H1 (cell line): ENCODE results near the gene LIPI. TPM values are rescaled to one million over a fixed set of nuclear protein-coding genes. Genes with fewer than 3 reads are reported as not detected.
"Not testable (repeated sequence)": the region's sequence is repeated elsewhere in the genome, so short reads cannot be mapped to it uniquely, and the experiment has no call there.

Source experiments
- CTCF ChIA-PET: fragments of 300-600 bp; sonication (Branson Sonifier 250); formaldehyde crosslinking; loops from one replicate; lab custom pipeline; 2021; ENCODE audit not compliant: partially characterized antibody; lab: Charles Lee
- POLR2A ChIA-PET: fragments of 300-600 bp; sonication (Branson Sonifier 250); formaldehyde crosslinking; loops from one replicate; lab custom pipeline; 2021; ENCODE audit warnings: inconsistent platforms; ENCODE audit not compliant: partially characterized antibody; lab: Charles Lee
- DNase-seq, 2 experiments: peaks; one replicate each; pipeline versions ENCODE4 v3.0.0 to v3.0.0-alpha.2; 2010 to 2022; ENCODE audit warnings: low spot score in 2 of 2, low read depth in 1 of 2, mixed read lengths in 1 of 2
- FAIRE-seq: peaks from 2 replicates; lab custom pipeline; 2011; peaks lifted over from hg19 to GRCh38; lab: Jason Lieb, UNC
- H2AFZ ChIP-seq: 2 replicates; pipeline ENCODE4 v1.8.1; 2012; ENCODE audit warnings: low read length, inconsistent platforms
- H2AK5ac ChIP-seq: 2 replicates; pipeline ENCODE4 v1.6.1; 2013; ENCODE audit warnings: low read depth, low read length
- H2BK120ac ChIP-seq: replicated peaks from 2 replicates; pipeline ENCODE3; 2013; ENCODE audit warnings: low read depth, low read length, inconsistent platforms
- H2BK12ac ChIP-seq: 2 replicates; pipeline ENCODE4 v1.6.1; 2013; ENCODE audit warnings: low read depth, low read length
- H2BK15ac ChIP-seq: 2 replicates; pipeline ENCODE4 v1.6.1; 2013; ENCODE audit warnings: low read length
- H2BK20ac ChIP-seq: 2 replicates; pipeline ENCODE4 v1.6.1; 2013; ENCODE audit warnings: low read length
- H2BK5ac ChIP-seq: 2 replicates; pipeline ENCODE4 v1.6.1; 2013; ENCODE audit warnings: low read depth, low read length
- H3K14ac ChIP-seq: 2 replicates; pipeline ENCODE4 v1.6.1; 2013; ENCODE audit warnings: inconsistent platforms; ENCODE audit not compliant: insufficient read length
- H3K18ac ChIP-seq: 2 replicates; pipeline ENCODE4 v1.6.1; 2013; ENCODE audit warnings: low read length; ENCODE audit errors: extremely low read depth
- H3K23ac ChIP-seq: 2 replicates; pipeline ENCODE4 v1.6.1; 2013; ENCODE audit warnings: inconsistent platforms; ENCODE audit not compliant: insufficient read length
- H3K23me2 ChIP-seq: 2 replicates; pipeline ENCODE4 v1.6.1; 2013; ENCODE audit warnings: low read depth, low read length
- H3K27ac ChIP-seq: 2 replicates; pipeline ENCODE4 v1.6.1; 2011; ENCODE audit warnings: low read depth, low read length, inconsistent platforms
- H3K27me3 ChIP-seq, 4 experiments: replicated peaks in 1 of 4; 1 replicate in 1 of 4; 2 replicates in 3 of 4; pipeline versions ENCODE4 v1.6.1 to v1.8.1; 2011 to 2013; ENCODE audit warnings: low read length in 3 of 4, mild to moderate bottlenecking in 3 of 4, inconsistent platforms in 2 of 4, mixed read lengths in 2 of 4, moderate library complexity in 1 of 4; ENCODE audit not compliant: control insufficient read depth in 3 of 4, insufficient read depth in 3 of 4; ENCODE audit errors: extremely low read depth in 1 of 4
- H3K36me3 ChIP-seq, 4 experiments: 2 replicates each; pipeline versions ENCODE4 v1.6.1 to v1.8.1; 2011 to 2013; ENCODE audit warnings: mild to moderate bottlenecking in 4 of 4, low read length in 3 of 4, moderate library complexity in 2 of 4, control low read depth in 1 of 4, inconsistent platforms in 1 of 4; ENCODE audit not compliant: insufficient read depth in 4 of 4, control insufficient read depth in 2 of 4
- H3K4ac ChIP-seq: replicated peaks from 2 replicates; pipeline ENCODE3; 2013; ENCODE audit warnings: low read length, low read depth, mixed read lengths, inconsistent platforms; ENCODE audit not compliant: insufficient read length
- H3K4me1 ChIP-seq, 4 experiments: replicated peaks in 1 of 4; 1 replicate in 1 of 4; 2 replicates in 3 of 4; pipeline versions ENCODE4 v1.6.1 to v1.8.1; 2011 to 2013; ENCODE audit warnings: low read length in 3 of 4, inconsistent platforms in 2 of 4, mixed read lengths in 1 of 4; ENCODE audit not compliant: insufficient read depth in 4 of 4, control insufficient read depth in 3 of 4
- H3K4me2 ChIP-seq, 2 experiments: 2 replicates each; pipeline versions ENCODE4 v1.6.1 to v1.8.1; 2011 to 2013; ENCODE audit warnings: low read depth in 2 of 2, low read length in 2 of 2, control low read depth in 1 of 2, inconsistent platforms in 1 of 2, mild to moderate bottlenecking in 1 of 2; ENCODE audit not compliant: insufficient read depth in 1 of 2
- H3K4me3 ChIP-seq, 4 experiments: fragments of 200-600, 300-600 bp in 1 of 4; sonication (generic), shearing (Covaris generic), sonication (Bioruptor Twin) in 1 of 4; 2 replicates each; pipeline versions ENCODE4 v1.5.1 to v1.8.1; 2011 to 2016; ENCODE audit warnings: low read length in 4 of 4, low read depth in 3 of 4, control low read depth in 2 of 4, inconsistent platforms in 2 of 4, mild to moderate bottlenecking in 2 of 4, mixed read lengths in 1 of 4, moderate library complexity in 1 of 4; ENCODE audit not compliant: insufficient read depth in 2 of 4; ENCODE audit errors: extremely low read depth in 1 of 4
- H3K56ac ChIP-seq: replicated peaks from 2 replicates; pipeline ENCODE3; 2013; ENCODE audit warnings: low read depth, mild to moderate bottlenecking, mixed read lengths, low read length, inconsistent platforms; ENCODE audit not compliant: insufficient read length
- H3K79me1 ChIP-seq: 2 replicates; pipeline ENCODE4 v1.6.1; 2013; ENCODE audit warnings: low read depth, low read length, control low read depth
- H3K79me2 ChIP-seq, 2 experiments: 2 replicates each; pipeline versions ENCODE4 v1.6.1 to v1.8.1; 2012 to 2013; ENCODE audit warnings: low read length in 2 of 2, mild to moderate bottlenecking in 2 of 2, inconsistent platforms in 1 of 2; ENCODE audit not compliant: insufficient read depth in 2 of 2, control insufficient read depth in 1 of 2
- H3K9ac ChIP-seq, 4 experiments: replicated peaks in 1 of 4; 1 replicate in 1 of 4; 2 replicates in 3 of 4; pipeline versions ENCODE4 v1.6.1 to v1.8.1; 2011 to 2013; ENCODE audit warnings: low read depth in 3 of 4, low read length in 3 of 4, control low read depth in 2 of 4, mild to moderate bottlenecking in 2 of 4, moderate library complexity in 2 of 4, inconsistent platforms in 1 of 4; ENCODE audit errors: extremely low read depth in 1 of 4
- H3K9me3 ChIP-seq, 2 experiments: 2 replicates each; pipeline versions ENCODE4 v1.6.1 to v1.8.1; 2012 to 2013; ENCODE audit warnings: mild to moderate bottlenecking in 2 of 2, moderate library complexity in 2 of 2, control low read depth in 1 of 2, inconsistent platforms in 1 of 2, low read depth in 1 of 2, low read length in 1 of 2, mixed read lengths in 1 of 2; ENCODE audit not compliant: insufficient read depth in 2 of 2
- H4K20me1 ChIP-seq, 2 experiments: replicated peaks in 1 of 2; 2 replicates each; pipeline versions ENCODE3 to v1.8.1; 2011 to 2013; ENCODE audit warnings: inconsistent platforms in 2 of 2, low read length in 2 of 2, mild to moderate bottlenecking in 1 of 2; ENCODE audit not compliant: insufficient read depth in 2 of 2, control insufficient read depth in 1 of 2
- H4K5ac ChIP-seq: 2 replicates; pipeline ENCODE4 v1.6.1; 2013; ENCODE audit warnings: low read length, low read depth, mixed read lengths, inconsistent platforms; ENCODE audit not compliant: insufficient read length
- H4K8ac ChIP-seq: 2 replicates; pipeline ENCODE4 v1.8.0; 2013; ENCODE audit warnings: mild to moderate bottlenecking, moderate library complexity, low read length, inconsistent platforms; ENCODE audit not compliant: insufficient read depth; ENCODE audit errors: extremely low read depth
- H4K91ac ChIP-seq: replicated peaks from 2 replicates; pipeline ENCODE3; 2013; ENCODE audit warnings: low read length, mixed read lengths, inconsistent platforms; ENCODE audit not compliant: insufficient read length
- polyA plus RNA-seq, 7 experiments: library from polyadenylated mRNA; depleted of rRNA in 3 of 7; stranded (reverse) in 5 of 7; unstranded in 2 of 7; fragments of >200 nt in 5 of 7; fragments of 200-250 nt in 2 of 7; gene quantifications; 1 replicate in 5 of 7; 2 replicates in 1 of 7; 4 replicates in 1 of 7; pipeline versions ENCODE4 v1.2.1 to v1.2.3, GENCODE V29; 2011 to 2013; ENCODE audit warnings: missing spikeins in 2 of 7, mixed read lengths in 2 of 7
- total RNA-seq: library from RNA; stranded (reverse); fragmentation: NEBNext Ultra II Directional; extraction: Animal tissue kit (Norgen Biotek cat#: 25700); gene quantifications from 2 replicates; pipeline ENCODE4 v1.2.1, GENCODE V29; 2021

LIPI gene
- total and polyA plus RNA-seq, 2 of the 8 experiments (the other 6 are each of a cell fraction or from before 2014, with no cell fraction given), result not detected

GRCh38 chr21:14090184-14090583 lies 120.6 kb downstream of the LIPI start:
- FAIRE-seq, POLR2A ChIA-PET, CTCF ChIA-PET: not testable (repeated sequence)

More at GRCh38 chr21:14090184-14090583, 120.6 kb downstream of the LIPI start:
- not testable (repeated sequence) for H4K5ac ChIP-seq, H3K4me3 ChIP-seq, H2BK12ac ChIP-seq, H3K23me2 ChIP-seq, H2BK20ac ChIP-seq, DNase-seq, H3K36me3 ChIP-seq, H4K20me1 ChIP-seq, H3K56ac ChIP-seq, H3K4ac ChIP-seq, H2AFZ ChIP-seq, H3K14ac ChIP-seq, H3K9ac ChIP-seq, H3K23ac ChIP-seq, H2BK15ac ChIP-seq, H3K4me1 ChIP-seq, H2BK5ac ChIP-seq, H3K27me3 ChIP-seq, H4K8ac ChIP-seq, H3K27ac ChIP-seq, H3K18ac ChIP-seq, H3K4me2 ChIP-seq, H2AK5ac ChIP-seq, H3K79me2 ChIP-seq, H4K91ac ChIP-seq, H2BK120ac ChIP-seq, H3K9me3 ChIP-seq, H3K79me1 ChIP-seq
